ENCODE results near the gene TRPM4.

Gene TRPM4

GRCh38 chr19:49222011-49222410, 64.4 kb downstream of the TRPM4 start:
- TF ChIP-seq ZNF701 (tag by site-specific recombination; IDR thresholded peaks at IDR 0.05) (no peak), ZIC2 (tag by site-specific recombination; IDR thresholded peaks at IDR 0.05) (no peak), ZBTB49 (tag by site-specific recombination; IDR thresholded peaks at IDR 0.05; ENCODE audit: low read depth) (no peak)
- Histone ChIP-seq H3K36me3 (ENCODE audit: control insufficient read depth in 2 of 2, insufficient read depth in 1 of 2, low read length in 2 of 2) (no peaks in the 10 kb centered on the region), H3K4me3 (ENCODE audit: low read depth, low read length) (no peak overlapping the region), H3K27ac (ENCODE audit: extremely low read depth, low read depth, low read length) (no peak overlapping the region), H3K4me1 (ENCODE audit: control insufficient read depth, insufficient read depth, low read length) (no peaks in the 10 kb centered on the region), H3K9me3 (ENCODE audit: control insufficient read depth, insufficient read depth, low read depth, low read length) (no peaks in the 10 kb centered on the region)
- CTCF ChIA-PET, result interaction anchor here (0.6 to 7.5 kb wide), 9 partner anchors 9 to 243 kb away, joined by 3 to 113 read pairs (median 4); partner anchors contain the start of gene PIH1D1
- POLR2A ChIA-PET, result no interaction called here

GRCh38 chr19:49222528-49222927, 64.9 kb downstream of the TRPM4 start:
- Histone ChIP-seq H3K4me3 (ENCODE audit: low read depth, low read length) (no peak overlapping the region), H3K27ac (ENCODE audit: extremely low read depth, low read depth, low read length) (no peak overlapping the region), H3K9me3 (ENCODE audit: control insufficient read depth, insufficient read depth, low read depth, low read length) (no peaks in the 10 kb centered on the region), H3K36me3 (ENCODE audit: control insufficient read depth in 2 of 2, insufficient read depth in 1 of 2, low read length in 2 of 2) (no peaks in the 10 kb centered on the region), H3K4me1 (ENCODE audit: control insufficient read depth, insufficient read depth, low read length) (no peaks in the 10 kb centered on the region)
- POLR2A ChIA-PET, result no interaction called here
- CTCF ChIA-PET, result interaction anchor here (1.0 to 7.5 kb wide), 5 partner anchors 10 to 148 kb away, joined by 3 to 113 read pairs (median 9); no protein-coding TSS in a partner anchor
- TF ChIP-seq OSR2 (tag by site-specific recombination; IDR thresholded peaks at IDR 0.05), result no peak
- no peak for TF ChIP-seq ZIC2 (tag by site-specific recombination; IDR thresholded peaks at IDR 0.05)
- TF ChIP-seq ZNF692 (tag by site-specific recombination; IDR thresholded peaks at IDR 0.05), result no peak
- TF ChIP-seq ZNF791 (tag by site-specific recombination; IDR thresholded peaks at IDR 0.05), result no peak
- no peak for TF ChIP-seq ZNF777 (tag by site-specific recombination; IDR thresholded peaks at IDR 0.05; ENCODE audit: borderline replicate concordance)
- no peak for TF ChIP-seq ZSCAN18 (tag by site-specific recombination; IDR thresholded peaks at IDR 0.05)
- TF ChIP-seq ZNF623 (tag by site-specific recombination; IDR thresholded peaks at IDR 0.05), result no peak
- TF ChIP-seq ZNF530 (tag by site-specific recombination; IDR thresholded peaks at IDR 0.05; ENCODE audit: low read depth), result no peak
- TF ChIP-seq ZNF114 (tag by site-specific recombination; IDR thresholded peaks at IDR 0.05), result no peak
- no peak for TF ChIP-seq ZNF133 (tag by site-specific recombination; IDR thresholded peaks at IDR 0.05)
- TF ChIP-seq ZNF701 (tag by site-specific recombination; IDR thresholded peaks at IDR 0.05), result no peak
- TF ChIP-seq ZNF391 (tag by site-specific recombination; IDR thresholded peaks at IDR 0.05; ENCODE audit: borderline replicate concordance, low read depth), result no peak
- TF ChIP-seq ZBTB48 (tag by site-specific recombination; IDR thresholded peaks at IDR 0.05), result no peak
- TF ChIP-seq ZBTB10 (tag by site-specific recombination; IDR thresholded peaks at IDR 0.05), result no peak

Measured in HEK293 (cell line).